Adrenal gland (tissue), 5 donors: ENCODE measurements around the gene AOX1.

ENCODE experiments used
- CTCF ChIP-seq, 6 experiments: fragments of 450-650 bp in 4 of 6; fragments of 200-600 bp in 2 of 6; sonication (generic) in 1 of 6; IDR thresholded peaks; 1 replicate in 5 of 6; 2 replicates in 1 of 6; pipeline versions ENCODE4 v1.5.1 to v1.8.0; 2016 to 2021; ENCODE audit warnings: antibody characterized with exemption in 6 of 6, mild to moderate bottlenecking in 2 of 6, moderate library complexity in 1 of 6
- POLR2A ChIP-seq, 2 donors: fragments of 450-650 bp; IDR thresholded peaks; one replicate each; pipeline ENCODE4 v1.6.1; 2017; ENCODE audit warnings: antibody characterized with exemption in 2 of 2, mild to moderate bottlenecking in 2 of 2, moderate library complexity in 1 of 2
- donor health status: DM: no; HTN: no; CAD: no.

- TF ChIP-seq CTCF (IDR thresholded peaks at IDR 0.05) (no peak), POLR2A (IDR thresholded peaks at IDR 0.05) (no peak)
Measured at GRCh38 chr2:200631287-200631686, 45.5 kb downstream of the AOX1 start.
